GM19240 (cell line): Measurements from ENCODE around the gene KCTD15.

ENCODE experiments used
- DNase-seq: peaks from one replicate; pipeline ENCODE4 v3.0.0; 2011; ENCODE audit warnings: low spot score; ENCODE audit not compliant: insufficient read length

The KCTD15 gene

GRCh38 chr19:33795370-33796163 is 1.1 kb upstream of the KCTD15 start:
- DNase-seq = no peak

DNA sequence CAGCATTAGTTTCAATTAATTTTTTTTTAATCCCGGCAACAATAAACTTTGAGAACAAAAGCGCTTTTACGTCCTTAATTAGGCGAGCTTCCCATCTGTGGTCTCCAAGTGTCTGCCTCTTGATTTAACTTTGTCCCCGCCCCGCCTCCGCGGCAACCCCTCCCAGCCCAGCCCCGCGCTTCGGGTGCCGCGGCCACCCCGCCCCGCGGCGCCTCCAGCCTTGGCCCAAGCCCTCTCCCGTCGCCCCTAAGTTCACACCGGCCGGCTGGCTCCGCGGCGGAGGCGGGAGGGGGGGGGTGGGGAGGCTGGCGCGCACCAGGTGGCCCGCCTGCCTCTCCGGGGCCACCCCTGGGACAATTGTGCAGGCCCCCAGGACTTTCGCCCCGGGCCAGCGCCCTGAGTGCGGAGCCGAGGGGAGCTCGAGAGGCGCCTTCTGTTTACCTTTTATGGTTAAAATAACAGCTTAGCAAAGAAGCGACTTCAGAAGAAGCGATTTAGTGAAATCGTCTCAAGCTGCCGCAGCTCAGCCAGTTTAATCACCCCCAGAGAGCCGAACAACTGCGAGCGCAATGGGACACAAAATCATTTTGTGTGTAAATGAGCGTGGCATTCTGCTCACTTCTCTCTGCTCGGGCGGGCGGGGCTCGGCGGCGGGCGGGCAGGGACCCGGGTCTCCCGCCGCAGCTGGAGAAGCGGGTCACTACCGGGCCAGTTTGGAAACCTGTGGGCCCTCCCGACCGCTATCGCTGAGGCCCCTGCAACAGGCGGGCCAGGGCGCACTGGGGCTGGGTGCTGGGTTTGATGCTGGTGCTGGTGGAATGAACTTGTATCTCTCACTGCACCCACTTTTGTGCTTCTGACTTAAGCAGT is 1.4 kb downstream of the KCTD15 start:
- no peak for DNase-seq

DNA sequence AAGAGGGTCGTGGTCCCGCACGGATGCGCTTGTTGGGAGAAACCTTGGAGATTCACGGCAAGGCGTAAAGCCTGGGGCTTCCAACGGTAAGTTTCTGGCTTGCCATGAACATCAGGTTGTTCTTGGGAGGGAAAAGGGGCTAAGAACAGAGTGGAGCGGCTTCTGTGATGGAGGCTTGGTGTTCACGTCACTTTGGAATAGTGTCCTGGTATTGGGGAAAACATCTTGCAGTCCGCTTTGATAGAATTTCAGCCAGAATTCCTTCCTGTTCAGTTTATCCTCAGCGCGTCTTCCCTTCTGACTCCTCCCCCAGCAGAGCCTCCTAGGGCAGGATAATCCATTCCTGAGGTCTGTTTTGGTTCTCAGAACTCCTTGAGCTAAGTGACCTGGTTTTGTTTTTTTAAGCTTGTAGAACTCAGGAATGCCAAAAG is 2.0 kb downstream of the KCTD15 start:
- DNase-seq = no peak

DNA sequence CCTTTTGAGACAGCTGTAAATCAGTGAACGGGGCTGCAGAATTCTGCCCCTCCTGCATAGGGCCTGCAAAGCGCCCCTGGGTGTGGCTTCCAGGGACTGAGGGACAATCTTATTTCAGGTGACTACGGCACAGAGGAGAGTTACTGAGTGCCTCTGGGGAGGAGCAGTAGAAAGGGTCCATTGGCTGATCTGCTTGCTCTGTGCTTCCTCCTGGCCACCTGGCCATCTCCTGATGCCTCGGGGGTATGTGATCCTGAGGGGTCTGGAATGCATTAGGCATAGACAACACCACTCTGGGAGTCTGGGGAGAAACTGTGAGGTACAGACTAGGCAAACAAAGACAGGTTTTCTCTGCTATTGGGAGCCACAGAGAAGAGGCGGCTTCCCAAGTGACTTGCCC is 2.8 kb downstream of the KCTD15 start:
- DNase-seq = no peak

- DNase-seq = no peak
Measured at GRCh38 chr19:33800012-33800680, 3.5 kb downstream of the KCTD15 start.

- no peak for DNase-seq
Measured at GRCh38 chr19:33801411-33801810, 4.7 kb downstream of the KCTD15 start.

- DNase-seq = no peak
Measured at GRCh38 chr19:33802001-33802400, 5.3 kb downstream of the KCTD15 start.

GRCh38 chr19:33802801-33803200 is 6.1 kb downstream of the KCTD15 start:
- no peak for DNase-seq

DNA sequence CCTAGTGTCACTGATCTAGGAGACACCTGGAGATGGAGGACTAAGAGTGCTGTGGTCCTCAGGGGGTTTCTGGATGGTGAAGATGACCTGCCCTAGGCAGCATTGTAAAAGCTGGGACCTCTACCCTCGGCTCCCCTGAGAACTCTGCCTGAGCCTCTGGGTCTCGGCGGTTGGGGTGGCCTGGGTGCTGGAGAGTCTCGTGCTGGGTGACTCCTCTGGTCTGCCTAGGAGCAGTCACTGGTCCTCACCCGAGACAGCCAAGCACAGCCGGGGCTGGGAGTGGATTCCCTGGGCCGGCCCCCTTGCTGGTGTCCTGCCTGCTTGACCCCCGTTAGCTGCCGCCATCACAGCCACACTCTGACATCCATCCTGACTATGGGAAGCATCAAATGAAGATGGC is 6.7 kb downstream of the KCTD15 start:
- DNase-seq = no peak

DNA sequence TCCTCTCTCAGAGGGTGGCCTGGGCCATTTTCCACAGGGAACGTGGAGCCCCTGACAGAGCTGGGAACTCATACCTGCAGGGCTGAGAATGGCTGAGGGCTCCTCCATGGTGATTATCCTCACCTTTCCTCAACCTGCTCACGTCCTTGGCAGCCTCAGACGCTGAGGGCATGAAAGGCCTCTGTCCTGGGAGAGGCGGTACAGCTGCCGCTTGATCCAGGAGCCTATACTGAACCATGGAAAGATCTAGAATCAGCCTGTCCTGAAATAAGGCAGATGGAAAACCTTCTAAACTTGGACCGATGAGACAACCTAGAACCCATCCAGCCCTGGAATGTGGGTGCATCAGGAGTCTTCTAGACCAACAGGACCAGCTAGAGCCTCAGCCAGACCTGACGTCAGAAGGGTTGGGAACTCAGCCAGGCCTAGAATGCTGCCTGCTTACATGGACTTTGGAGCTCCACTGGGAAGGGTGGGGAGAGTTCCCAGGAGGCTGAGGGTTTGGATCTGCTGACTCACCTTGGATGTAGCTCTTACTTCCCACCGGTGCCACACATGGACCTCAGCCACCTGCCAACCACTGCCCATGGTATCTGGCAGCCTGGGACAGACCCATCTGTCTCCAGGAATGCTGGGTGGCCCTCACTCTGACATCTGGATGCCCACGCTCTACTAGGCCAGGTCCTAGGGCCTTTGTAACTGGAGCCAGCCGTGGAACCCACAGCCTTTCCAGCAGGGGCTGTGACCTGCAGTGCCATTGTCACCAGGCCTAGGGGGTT is 7.5 kb downstream of the KCTD15 start:
- no peak for DNase-seq

- DNase-seq = no peak
Measured at GRCh38 chr19:33805313-33805712, 8.6 kb downstream of the KCTD15 start.

GRCh38 chr19:33805840-33806433 is 9.3 kb downstream of the KCTD15 start:
- no peak for DNase-seq

GRCh38 chr19:33806434-33806881 is 9.8 kb downstream of the KCTD15 start:
- no peak for DNase-seq

DNA sequence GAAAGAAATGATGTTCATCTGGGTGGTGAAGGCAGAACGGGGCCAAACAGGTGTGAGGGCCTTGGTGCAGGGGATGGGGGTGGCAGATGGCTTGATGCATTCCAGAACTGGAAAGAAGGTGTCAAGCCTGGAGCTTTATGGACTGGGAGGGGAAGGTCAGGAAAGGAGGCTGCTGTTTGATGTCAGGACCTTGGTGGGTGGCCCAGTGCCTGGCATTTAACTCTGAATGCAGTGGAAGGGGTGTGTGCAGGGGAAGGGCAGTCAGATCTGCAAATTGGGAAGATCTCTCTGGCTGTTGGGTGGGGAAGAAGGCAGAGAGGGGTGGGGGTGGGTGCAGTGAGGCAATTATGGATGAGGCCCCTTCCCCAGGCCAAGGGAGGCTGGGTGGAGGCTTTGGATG is 11.7 kb downstream of the KCTD15 start:
- DNase-seq = no peak

DNA sequence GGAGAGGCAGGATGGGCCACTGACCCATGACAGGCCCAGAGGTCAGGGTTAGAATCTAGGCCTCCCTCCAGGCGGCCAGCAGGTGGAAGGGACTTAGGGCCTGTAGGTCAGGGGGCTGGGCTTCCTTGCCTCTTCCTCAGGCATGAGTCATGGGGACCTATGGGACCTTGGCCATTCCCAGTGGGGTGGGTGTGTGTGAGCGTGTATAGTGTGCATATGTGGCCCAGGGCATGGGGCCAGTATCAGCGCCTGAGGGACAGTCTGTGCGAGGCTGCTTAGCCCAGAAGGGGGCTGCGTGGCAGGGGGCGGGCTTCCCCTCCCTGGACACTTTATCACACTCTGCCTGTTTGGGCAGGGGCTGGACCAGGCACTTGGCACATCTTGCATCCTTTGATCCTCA is 13.3 kb downstream of the KCTD15 start:
- no peak for DNase-seq

DNA sequence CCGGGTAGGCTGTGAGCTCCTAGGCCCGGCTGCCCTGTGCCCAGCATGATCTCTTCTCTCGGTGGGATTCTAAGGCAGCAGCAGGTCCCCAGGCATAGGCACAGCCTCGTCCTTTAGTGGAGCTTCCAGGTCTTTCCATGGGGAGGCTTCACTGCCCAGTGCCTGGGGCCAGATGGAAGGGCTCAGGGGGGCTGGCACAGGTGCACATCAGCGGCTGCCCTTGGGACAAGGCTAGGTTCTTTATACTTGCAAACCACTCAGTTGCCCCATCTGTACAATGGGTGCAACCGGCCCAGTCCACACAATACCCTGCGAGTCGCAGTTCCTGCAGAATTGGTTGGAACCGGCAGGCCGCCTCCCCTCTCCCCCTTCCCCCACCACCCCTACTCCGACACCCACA is 14.2 kb downstream of the KCTD15 start:
- DNase-seq = no peak

- DNase-seq = no peak
Measured at GRCh38 chr19:33811246-33811645, 14.6 kb downstream of the KCTD15 start.

DNA sequence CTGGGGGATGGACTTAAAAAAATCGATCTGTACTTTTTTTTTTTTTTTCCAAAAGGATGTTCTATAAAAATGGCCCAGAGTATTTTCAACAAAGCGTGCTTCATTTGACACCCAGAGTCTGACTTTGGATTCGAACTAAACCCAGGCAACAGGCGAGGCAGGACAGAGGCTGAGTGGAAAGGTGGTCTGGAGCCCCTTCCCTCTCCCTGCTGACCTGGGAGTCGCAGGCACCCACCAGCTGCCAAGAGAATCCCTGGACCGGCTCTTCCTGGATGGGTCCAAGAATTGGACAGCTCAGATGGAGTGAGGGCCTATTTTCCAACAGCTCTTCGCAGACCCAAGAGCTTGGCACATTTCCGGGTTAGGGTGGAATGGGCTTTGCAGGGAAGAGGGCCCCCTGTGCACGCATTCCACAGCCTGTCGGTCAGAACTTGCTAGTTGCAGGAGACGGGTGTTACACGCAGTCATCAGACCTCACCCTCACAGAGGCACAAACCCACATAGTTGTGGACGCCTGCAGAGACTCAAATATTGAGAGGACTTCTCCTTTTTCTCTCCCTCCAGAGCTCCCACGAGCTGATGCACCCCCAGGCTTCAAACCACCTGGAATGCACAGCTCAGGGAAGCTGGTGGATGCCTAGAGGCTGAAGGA is 15.2 kb downstream of the KCTD15 start:
- DNase-seq = no peak

DNA sequence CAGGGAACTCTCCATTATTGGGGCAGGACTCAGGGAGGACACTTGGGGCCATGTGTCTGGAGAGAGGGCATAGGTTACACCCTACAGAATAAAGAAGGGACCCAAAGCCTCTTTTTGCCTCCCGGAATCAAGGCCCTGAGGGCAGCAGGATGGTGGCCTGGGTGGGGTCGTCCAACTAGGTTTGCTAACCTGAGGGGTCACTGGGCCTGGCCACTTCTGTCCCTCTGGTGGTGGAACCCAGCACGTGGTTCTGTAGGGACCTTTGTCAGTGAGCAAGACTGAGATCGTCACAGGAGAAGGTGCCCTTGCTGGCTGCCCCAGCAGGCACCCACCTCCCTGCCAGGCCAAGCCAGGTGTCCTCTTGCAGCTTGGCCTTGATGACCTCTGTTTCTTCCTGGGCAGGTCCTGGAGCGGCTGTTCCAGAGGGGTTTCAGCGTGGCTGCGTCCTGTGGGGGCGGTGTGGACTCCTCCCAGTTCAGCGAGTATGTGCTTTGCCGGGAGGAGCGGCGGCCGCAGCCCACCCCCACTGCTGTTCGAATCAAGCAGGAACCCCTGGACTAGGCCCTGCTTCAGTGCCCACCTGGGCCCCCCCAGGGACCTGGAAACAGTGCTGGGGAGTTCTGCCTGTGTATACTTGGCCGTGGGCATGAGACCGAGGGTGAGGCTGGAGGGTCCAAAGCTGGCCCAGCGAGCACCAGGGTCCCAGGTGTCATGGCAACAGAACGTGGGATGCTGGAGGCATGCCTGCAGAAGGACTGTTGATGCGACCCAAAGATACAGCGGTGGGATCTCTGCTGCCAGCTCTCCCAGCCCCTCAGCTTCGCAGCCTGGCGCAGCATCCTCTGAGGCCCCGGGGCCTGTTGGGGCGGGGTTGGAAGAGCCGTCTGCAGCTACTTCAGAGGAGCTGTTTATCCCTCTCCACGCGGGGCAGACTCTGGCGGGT is 16.0 kb downstream of the KCTD15 start:
- DNase-seq = no peak
